ENCODE data around the gene BRS3.

GRCh38 chrX:136477026-136477425 lies 10.7 kb upstream of the BRS3 start:
- TF ChIP-seq CTCF (IDR thresholded peaks at IDR 0.05) (peak in 1 of 4 donors; percentile 15), POLR2A (IDR thresholded peaks at IDR 0.05) (no peak)
